GM12892 (cell line): Measurements from ENCODE around the gene SLAMF1.

Experiments used
- POLR2A ChIP-seq: IDR thresholded peaks from 2 replicates; pipeline ENCODE4 v1.6.1; 2011; ENCODE audit warnings: low read depth, low read length, control low read depth
- TAF1 ChIP-seq: IDR thresholded peaks from 2 replicates; pipeline ENCODE4 v1.6.1; 2011; ENCODE audit warnings: low read depth, mild to moderate bottlenecking, control low read depth, low read length, borderline replicate concordance

DNA sequence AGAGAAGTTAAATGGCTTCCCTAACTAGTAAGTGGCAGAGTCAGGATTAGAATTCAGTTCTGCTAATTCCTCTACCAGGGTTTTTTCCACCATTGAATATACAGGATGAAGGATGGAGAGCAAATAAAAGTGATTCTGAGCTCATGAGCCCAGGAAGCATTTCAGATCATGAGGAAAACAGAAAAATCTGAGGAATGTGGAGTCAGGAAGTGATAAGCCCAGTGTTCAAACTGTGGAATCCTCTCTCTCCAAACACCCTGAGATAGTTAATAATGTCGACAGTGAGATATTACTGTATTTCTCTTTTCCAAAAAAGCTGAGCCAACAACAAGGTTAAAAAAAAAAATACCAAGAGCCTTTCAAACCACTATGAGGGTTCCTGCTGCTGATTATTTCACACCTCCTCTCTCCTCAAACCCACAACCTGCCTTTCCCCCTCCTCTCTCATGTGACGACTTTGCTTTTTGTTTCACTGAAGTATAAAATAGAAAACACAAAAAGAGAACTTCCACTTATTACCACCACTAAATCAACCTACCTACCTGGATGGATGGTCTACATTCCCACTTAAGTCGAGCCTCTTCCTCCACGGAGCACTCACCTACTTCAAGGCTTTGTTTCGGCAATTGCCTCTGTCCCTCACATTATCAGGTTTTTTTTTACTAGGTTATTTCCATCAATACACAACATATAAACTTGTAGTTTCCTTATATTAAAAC is 8.9 kb downstream of the SLAMF1 start:
- no peak; the same call in 1 of the 2 replicates for TF ChIP-seq POLR2A
- TF ChIP-seq TAF1 = no peak
